ENCODE measurements around the gene UFL1.
"Not testable (repeated sequence)": the region's sequence is repeated elsewhere in the genome, so short reads cannot be mapped to it uniquely, and the experiment has no call there.

UFL1 gene

GRCh38 chr6:96522465-96523009, 931 bp downstream of the UFL1 start:
- Histone ChIP-seq H3K27me3 (ENCODE audit: control insufficient read depth in 2 of 2, insufficient read depth in 2 of 2, low read length in 2 of 2) (no peaks in the 10 kb centered on the region), H3K4me3 (ENCODE audit: low read length in 2 of 2) (peak overlapping the region; percentile 93 to 94), H3K9ac (ENCODE audit: low read depth in 1 of 2, low read length in 2 of 2) (peak overlapping the region; percentile 95 to 100), H3K4me1 (ENCODE audit: control insufficient read depth in 2 of 2, insufficient read depth in 2 of 2, low read length in 2 of 2) (peaks cover 4 to 6% of the 10 kb centered on the region in 2 donors), H3K27ac (ENCODE audit: low read depth in 2 of 2, low read length in 2 of 2) (peak overlapping the region; percentile 97 to 98), H3K9me3 (ENCODE audit: control insufficient read depth in 2 of 2, low read length in 2 of 2) (no peaks in the 10 kb centered on the region), H3K36me3 (ENCODE audit: control insufficient read depth in 2 of 2, insufficient read depth in 2 of 2, low read length in 2 of 2) (peaks cover 15% of the 10 kb centered on the region in 2 donors)

- Histone ChIP-seq H3K27me3 (ENCODE audit: control insufficient read depth in 2 of 2, insufficient read depth in 2 of 2, low read length in 2 of 2) (no peaks in the 10 kb centered on the region), H3K4me1 (ENCODE audit: control insufficient read depth in 2 of 2, insufficient read depth in 2 of 2, low read length in 2 of 2) (no peaks in the 10 kb centered on the region), H3K36me3 (ENCODE audit: control insufficient read depth in 2 of 2, insufficient read depth in 2 of 2, low read length in 2 of 2) (peaks cover 51 to 52% of the 10 kb centered on the region in 2 donors), H3K27ac (ENCODE audit: low read depth in 2 of 2, low read length in 2 of 2) (no peak overlapping the region), H3K9me3 (ENCODE audit: control insufficient read depth in 2 of 2, low read length in 2 of 2) (no peaks in the 10 kb centered on the region), H3K9ac (ENCODE audit: low read depth in 1 of 2, low read length in 2 of 2) (no peak overlapping the region), H3K4me3 (ENCODE audit: low read length in 2 of 2) (no peak overlapping the region)
These were observed 6.6 kb downstream of the UFL1 start for GRCh38 chr6:96528193-96528592.

GRCh38 chr6:96532399-96532798, 10.8 kb downstream of the UFL1 start:
- H3K27me3 ChIP-seq (ENCODE audit: control insufficient read depth in 2 of 2, insufficient read depth in 2 of 2, low read length in 2 of 2), result no peaks in the 10 kb centered on the region
- H3K4me1 ChIP-seq (ENCODE audit: control insufficient read depth in 2 of 2, insufficient read depth in 2 of 2, low read length in 2 of 2), result no peaks in the 10 kb centered on the region
- peaks cover 45 to 47% of the 10 kb centered on the region in 2 donors for H3K36me3 ChIP-seq (ENCODE audit: control insufficient read depth in 2 of 2, insufficient read depth in 2 of 2, low read length in 2 of 2)
- H3K27ac ChIP-seq (ENCODE audit: low read depth in 2 of 2, low read length in 2 of 2), result no peak overlapping the region
- H3K9ac ChIP-seq (ENCODE audit: low read depth in 1 of 2, low read length in 2 of 2), result no peak overlapping the region
- H3K4me3 ChIP-seq (ENCODE audit: low read length in 2 of 2), result no peak overlapping the region
- no peaks in the 10 kb centered on the region for H3K9me3 ChIP-seq (ENCODE audit: control insufficient read depth in 2 of 2, low read length in 2 of 2)

- Histone ChIP-seq H3K4me3 (ENCODE audit: low read length in 2 of 2) (no peak overlapping the region), H3K36me3 (ENCODE audit: control insufficient read depth in 2 of 2, insufficient read depth in 2 of 2, low read length in 2 of 2) (peaks cover 37% of the 10 kb centered on the region in 2 donors), H3K9me3 (ENCODE audit: control insufficient read depth in 2 of 2, low read length in 2 of 2) (no peaks in the 10 kb centered on the region), H3K4me1 (ENCODE audit: control insufficient read depth in 2 of 2, insufficient read depth in 2 of 2, low read length in 2 of 2) (no peaks in the 10 kb centered on the region), H3K27ac (ENCODE audit: low read depth in 2 of 2, low read length in 2 of 2) (no peak overlapping the region), H3K9ac (ENCODE audit: low read depth in 1 of 2, low read length in 2 of 2) (no peak overlapping the region), H3K27me3 (ENCODE audit: control insufficient read depth in 2 of 2, insufficient read depth in 2 of 2, low read length in 2 of 2) (no peaks in the 10 kb centered on the region)
These were observed 16.1 kb downstream of the UFL1 start for GRCh38 chr6:96537726-96538125.

- no peak overlapping the region for H3K4me3 ChIP-seq (ENCODE audit: low read length in 2 of 2)
- no peak overlapping the region for H3K9ac ChIP-seq (ENCODE audit: low read depth in 1 of 2, low read length in 2 of 2)
- no peak overlapping the region for H3K27ac ChIP-seq (ENCODE audit: low read depth in 2 of 2, low read length in 2 of 2)
- H3K36me3 ChIP-seq (ENCODE audit: control insufficient read depth in 2 of 2, insufficient read depth in 2 of 2, low read length in 2 of 2), result peaks cover 46 to 56% of the 10 kb centered on the region in 2 donors
- no peaks in the 10 kb centered on the region for H3K9me3 ChIP-seq (ENCODE audit: control insufficient read depth in 2 of 2, low read length in 2 of 2)
- H3K27me3 ChIP-seq (ENCODE audit: control insufficient read depth in 2 of 2, insufficient read depth in 2 of 2, low read length in 2 of 2), result no peaks in the 10 kb centered on the region
- no peaks in the 10 kb centered on the region for H3K4me1 ChIP-seq (ENCODE audit: control insufficient read depth in 2 of 2, insufficient read depth in 2 of 2, low read length in 2 of 2)
These were observed 21.1 kb downstream of the UFL1 start for GRCh38 chr6:96542702-96543101.

GRCh38 chr6:96545882-96546281, 24.3 kb downstream of the UFL1 start:
- Histone ChIP-seq H3K9me3 (ENCODE audit: control insufficient read depth in 2 of 2, low read length in 2 of 2) (no peaks in the 10 kb centered on the region), H3K4me1 (ENCODE audit: control insufficient read depth in 2 of 2, insufficient read depth in 2 of 2, low read length in 2 of 2) (no peaks in the 10 kb centered on the region), H3K9ac (ENCODE audit: low read depth in 1 of 2, low read length in 2 of 2) (no peak overlapping the region), H3K36me3 (ENCODE audit: control insufficient read depth in 2 of 2, insufficient read depth in 2 of 2, low read length in 2 of 2) (peaks cover 46 to 51% of the 10 kb centered on the region in 2 donors), H3K27ac (ENCODE audit: low read depth in 2 of 2, low read length in 2 of 2) (no peak overlapping the region), H3K4me3 (ENCODE audit: low read length in 2 of 2) (no peak overlapping the region), H3K27me3 (ENCODE audit: control insufficient read depth in 2 of 2, insufficient read depth in 2 of 2, low read length in 2 of 2) (no peaks in the 10 kb centered on the region)

- Histone ChIP-seq H3K9ac (ENCODE audit: low read depth in 1 of 2, low read length in 2 of 2) (no peak overlapping the region), H3K9me3 (ENCODE audit: control insufficient read depth in 2 of 2, low read length in 2 of 2) (no peaks in the 10 kb centered on the region), H3K4me3 (ENCODE audit: low read length in 2 of 2) (no peak overlapping the region), H3K36me3 (ENCODE audit: control insufficient read depth in 2 of 2, insufficient read depth in 2 of 2, low read length in 2 of 2) (peaks cover 57 to 59% of the 10 kb centered on the region in 2 donors), H3K4me1 (ENCODE audit: control insufficient read depth in 2 of 2, insufficient read depth in 2 of 2, low read length in 2 of 2) (no peaks in the 10 kb centered on the region), H3K27me3 (ENCODE audit: control insufficient read depth in 2 of 2, insufficient read depth in 2 of 2, low read length in 2 of 2) (no peaks in the 10 kb centered on the region), H3K27ac (ENCODE audit: low read depth in 2 of 2, low read length in 2 of 2) (no peak overlapping the region)
These were observed 26.0 kb downstream of the UFL1 start for GRCh38 chr6:96547654-96548053.

GRCh38 chr6:96554558-96554957, 33.0 kb downstream of the UFL1 start:
- Histone ChIP-seq H3K27me3 (ENCODE audit: control insufficient read depth in 2 of 2, insufficient read depth in 2 of 2, low read length in 2 of 2) (no peaks in the 10 kb centered on the region), H3K36me3 (ENCODE audit: control insufficient read depth in 2 of 2, insufficient read depth in 2 of 2, low read length in 2 of 2) (peaks cover 37 to 42% of the 10 kb centered on the region in 2 donors)

GRCh38 chr6:96559740-96560139, 38.1 kb downstream of the UFL1 start:
- H3K27ac ChIP-seq (ENCODE audit: low read depth in 2 of 2, low read length in 2 of 2); H3K4me3 ChIP-seq (ENCODE audit: low read length in 2 of 2); H3K9me3 ChIP-seq (ENCODE audit: control insufficient read depth in 2 of 2, low read length in 2 of 2); H3K27me3 ChIP-seq (ENCODE audit: control insufficient read depth in 2 of 2, insufficient read depth in 2 of 2, low read length in 2 of 2); H3K4me1 ChIP-seq (ENCODE audit: control insufficient read depth in 2 of 2, insufficient read depth in 2 of 2, low read length in 2 of 2); H3K36me3 ChIP-seq (ENCODE audit: control insufficient read depth in 2 of 2, insufficient read depth in 2 of 2, low read length in 2 of 2); H3K9ac ChIP-seq (ENCODE audit: low read depth in 1 of 2, low read length in 2 of 2): not testable (repeated sequence)

More at GRCh38 chr6:96554558-96554957, 33.0 kb downstream of the UFL1 start:
- H3K4me1 ChIP-seq (ENCODE audit: control insufficient read depth in 2 of 2, insufficient read depth in 2 of 2, low read length in 2 of 2), result no peaks in the 10 kb centered on the region
- no peak overlapping the region for H3K27ac ChIP-seq (ENCODE audit: low read depth in 2 of 2, low read length in 2 of 2)
- no peak overlapping the region for H3K4me3 ChIP-seq (ENCODE audit: low read length in 2 of 2)
- no peaks in the 10 kb centered on the region for H3K9me3 ChIP-seq (ENCODE audit: control insufficient read depth in 2 of 2, low read length in 2 of 2)
- no peak overlapping the region for H3K9ac ChIP-seq (ENCODE audit: low read depth in 1 of 2, low read length in 2 of 2)

- Histone ChIP-seq H3K9me3 (ENCODE audit: control insufficient read depth in 2 of 2, low read length in 2 of 2) (no peaks in the 10 kb centered on the region), H3K36me3 (ENCODE audit: control insufficient read depth in 2 of 2, insufficient read depth in 2 of 2, low read length in 2 of 2) (no peaks in the 10 kb centered on the region), H3K9ac (ENCODE audit: low read depth in 1 of 2, low read length in 2 of 2) (no peak within 1 kb of the TSS), H3K4me1 (ENCODE audit: control insufficient read depth in 2 of 2, insufficient read depth in 2 of 2, low read length in 2 of 2) (no peaks in the 10 kb centered on the region), H3K27ac (ENCODE audit: low read depth in 2 of 2, low read length in 2 of 2) (no peak within 1 kb of the TSS), H3K4me3 (ENCODE audit: low read length in 2 of 2) (no peak within 1 kb of the TSS), H3K27me3 (ENCODE audit: control insufficient read depth in 2 of 2, insufficient read depth in 2 of 2, low read length in 2 of 2) (no peaks in the 10 kb centered on the region)
These were observed 41.3 kb downstream of the UFL1 start, which contains the start of gene FHL5 for GRCh38 chr6:96562886-96563285. TSS of gene FHL5 (plus strand) at chr6:96563128. CDS start at chr6:96603614, 40,486 bp downstream.
